Activated CD8-positive, alpha-beta T cell treated with anti-CD3 and anti-CD28 coated beads, Interleukin-2, amount 10 ng/mL, durations not matched to agents 7 days and 5 days (primary cell): ENCODE data around the gene NAGK. TPM values are rescaled to one million over a fixed set of nuclear protein-coding genes. Genes with fewer than 3 reads are reported as not detected.
"Not testable (repeated sequence)": the region's sequence is repeated elsewhere in the genome, so short reads cannot be mapped to it uniquely, and the experiment has no call there.

ENCODE experiments used
- ATAC-seq: fragments of 150-1000 bp; cut with Tn5 transposase; one replicate; pipeline ENCODE4 v1.10.0; 2021; ENCODE audit warnings: moderate library complexity
- CTCF ChIA-PET: fragments of 350-600 bp; sonication (Branson Sonifier 250); formaldehyde crosslinking; loops from one replicate; lab custom pipeline; 2021; ENCODE audit warnings: antibody characterized with exemption; lab: Charles Lee
- POLR2A ChIA-PET: fragments of 350-600 bp; sonication (Branson Sonifier 250); formaldehyde crosslinking; loops from one replicate; lab custom pipeline; 2021; ENCODE audit warnings: antibody characterized with exemption; lab: Charles Lee
- DNase-seq: peaks from one replicate; pipeline ENCODE4 v3.0.0-alpha.2; 2020
- H3K27ac Mint-ChIP-seq: one replicate; pipeline ENCODE4 v1.8.0; 2021; ENCODE audit warnings: mild to moderate bottlenecking, mixed read lengths
- H3K27me3 Mint-ChIP-seq: one replicate; pipeline ENCODE4 v1.8.0; 2021; ENCODE audit warnings: low read depth, mixed read lengths
- H3K36me3 Mint-ChIP-seq: one replicate; pipeline ENCODE4 v1.8.0; 2021; ENCODE audit warnings: low read depth, mixed read lengths
- H3K4me1 Mint-ChIP-seq: one replicate; pipeline ENCODE4 v1.8.0; 2021; ENCODE audit warnings: low read depth, mixed read lengths
- H3K4me3 Mint-ChIP-seq: one replicate; pipeline ENCODE4 v1.8.0; 2021; ENCODE audit warnings: mild to moderate bottlenecking, mixed read lengths
- H3K9me3 Mint-ChIP-seq: one replicate; pipeline ENCODE4 v1.8.0; 2022; ENCODE audit warnings: mixed read lengths; ENCODE audit not compliant: insufficient read depth
- total RNA-seq, 2 experiments: library from RNA; stranded (reverse); gene quantifications; one replicate each; pipeline ENCODE4 v1.2.3, GENCODE V29; 2021

NAGK gene
- total RNA-seq: 10 to 100 TPM; 68.3 to 75.3 TPM

DNA sequence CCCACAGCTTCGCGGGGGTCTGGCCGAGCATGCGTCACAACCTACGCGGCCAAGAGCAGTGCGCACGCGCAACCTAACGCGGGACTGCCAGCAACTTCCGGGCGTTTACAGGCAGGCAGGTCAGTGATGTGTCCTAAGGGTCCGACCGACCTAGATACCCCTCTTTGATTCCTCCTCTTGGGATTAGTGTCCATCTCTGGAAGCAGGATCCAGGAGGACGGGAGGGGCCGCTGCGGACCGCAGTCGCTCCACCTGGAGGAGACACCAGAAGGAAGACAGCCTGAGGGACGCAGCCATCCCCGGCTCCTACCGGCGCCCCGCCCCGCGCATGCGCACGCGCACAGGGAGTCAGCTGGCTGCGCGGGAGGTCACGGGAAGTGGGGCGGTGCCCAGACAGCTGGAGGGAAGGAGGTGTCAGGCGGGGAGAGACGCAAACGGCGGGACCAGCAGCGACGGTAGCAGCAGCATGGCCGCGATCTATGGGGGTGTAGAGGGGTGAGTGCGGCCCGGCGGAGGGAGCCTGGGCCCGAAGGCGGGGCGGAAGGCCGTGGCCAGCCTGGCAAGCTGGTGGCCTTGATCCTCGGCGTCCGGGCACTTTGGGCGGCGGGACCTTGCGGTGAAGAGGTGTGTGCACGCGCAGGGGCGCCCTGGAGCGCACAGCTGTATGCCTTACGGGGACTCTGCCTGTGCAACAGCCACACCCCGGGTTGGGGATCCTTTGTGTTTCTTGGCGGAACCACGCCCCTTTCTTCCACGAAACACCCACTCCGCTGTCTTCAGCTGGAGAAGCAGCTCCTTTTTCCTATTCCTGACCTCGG, at the start of gene NAGK:
Gene NAGK (plus strand): TSS at position 431 of the 818 bp plus-strand sequence. CDS start 36 bp downstream, at position 467.
- no peaks in the 10 kb centered on the region for H3K9me3 Mint-ChIP-seq
- CTCF ChIA-PET: interaction anchor here (1.1 to 6.6 kb wide), 7 partner anchors 31 to 263 kb away, joined by 3 to 56 read pairs (median 5); partner anchors contain the start of genes MCEE, PAIP2B and ZNF638
- peaks cover 56% of the 10 kb centered on the region for H3K4me1 Mint-ChIP-seq
- peak within 1 kb of the TSS; percentile 99 for H3K27ac Mint-ChIP-seq
- peaks cover 30% of the 10 kb centered on the region for H3K36me3 Mint-ChIP-seq
- peak; percentile 97 for DNase-seq
- POLR2A ChIA-PET: interaction anchor here (0.6 to 2.7 kb wide), 20 partner anchors 9 to 775 kb away, joined by 3 to 38 read pairs (median 4); partner anchors contain the start of genes MCEE, MPHOSPH10, PAIP2B and ZNF638
- peak within 1 kb of the TSS; percentile 96 for H3K4me3 Mint-ChIP-seq
- ATAC-seq: peak; percentile 90
- H3K27me3 Mint-ChIP-seq: no peaks in the 10 kb centered on the region

DNA sequence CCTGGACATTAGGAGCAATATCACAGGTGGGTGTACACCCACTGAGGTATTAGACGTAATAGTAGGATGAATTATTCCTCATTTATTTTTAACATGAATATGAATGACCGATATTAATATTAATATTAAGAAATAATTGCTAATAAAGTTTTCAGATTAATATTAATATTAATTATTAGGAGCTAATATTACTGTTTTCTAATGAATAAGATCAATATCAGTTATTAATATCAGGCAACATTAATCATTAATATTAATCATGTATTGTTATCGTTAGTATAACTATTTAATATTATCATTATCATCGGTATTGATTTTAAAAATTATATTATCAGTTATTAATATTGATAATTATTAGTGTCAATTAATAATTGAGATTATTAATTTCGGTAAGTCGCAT, 48.5 kb upstream of the NAGK start:
- POLR2A ChIA-PET: not testable (repeated sequence)

DNA sequence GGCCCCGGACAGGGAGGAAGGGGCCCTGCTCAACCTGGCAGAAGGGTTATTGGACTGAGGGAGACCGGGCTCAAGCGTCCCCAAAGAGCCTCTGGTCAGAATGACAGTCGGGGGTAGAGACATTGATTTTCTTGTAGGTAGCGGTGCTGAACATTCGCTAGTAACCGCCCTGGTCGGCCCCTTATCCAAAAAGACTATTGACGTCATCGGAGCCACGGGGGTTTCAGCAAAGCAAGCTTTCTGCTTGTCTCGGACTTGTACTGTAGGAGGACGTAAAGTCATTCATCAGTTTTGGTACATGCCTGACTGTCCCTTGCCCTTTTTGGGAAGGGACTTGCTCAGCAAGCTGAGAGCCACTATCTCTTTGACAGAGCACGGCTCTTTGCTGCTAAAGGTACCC, 47.1 kb upstream of the NAGK start:
- H3K4me3 Mint-ChIP-seq, POLR2A ChIA-PET, ATAC-seq, H3K36me3 Mint-ChIP-seq, H3K27ac Mint-ChIP-seq, DNase-seq, H3K27me3 Mint-ChIP-seq, H3K4me1 Mint-ChIP-seq, H3K9me3 Mint-ChIP-seq: not testable (repeated sequence)
- CTCF ChIA-PET: interaction anchor here (1.3 kb wide), 1 partner anchor 134 kb away, joined by 3 read pairs; no protein-coding TSS in a partner anchor

More for the DNA sequence above, 48.5 kb upstream of the NAGK start:
- not testable (repeated sequence) for DNase-seq, H3K9me3 Mint-ChIP-seq, H3K27me3 Mint-ChIP-seq, H3K36me3 Mint-ChIP-seq, H3K27ac Mint-ChIP-seq, H3K4me3 Mint-ChIP-seq, ATAC-seq, H3K4me1 Mint-ChIP-seq
- CTCF ChIA-PET: interaction anchor here (1.0 kb wide), 1 partner anchor 19 kb away, joined by 3 read pairs; no protein-coding TSS in a partner anchor

DNA sequence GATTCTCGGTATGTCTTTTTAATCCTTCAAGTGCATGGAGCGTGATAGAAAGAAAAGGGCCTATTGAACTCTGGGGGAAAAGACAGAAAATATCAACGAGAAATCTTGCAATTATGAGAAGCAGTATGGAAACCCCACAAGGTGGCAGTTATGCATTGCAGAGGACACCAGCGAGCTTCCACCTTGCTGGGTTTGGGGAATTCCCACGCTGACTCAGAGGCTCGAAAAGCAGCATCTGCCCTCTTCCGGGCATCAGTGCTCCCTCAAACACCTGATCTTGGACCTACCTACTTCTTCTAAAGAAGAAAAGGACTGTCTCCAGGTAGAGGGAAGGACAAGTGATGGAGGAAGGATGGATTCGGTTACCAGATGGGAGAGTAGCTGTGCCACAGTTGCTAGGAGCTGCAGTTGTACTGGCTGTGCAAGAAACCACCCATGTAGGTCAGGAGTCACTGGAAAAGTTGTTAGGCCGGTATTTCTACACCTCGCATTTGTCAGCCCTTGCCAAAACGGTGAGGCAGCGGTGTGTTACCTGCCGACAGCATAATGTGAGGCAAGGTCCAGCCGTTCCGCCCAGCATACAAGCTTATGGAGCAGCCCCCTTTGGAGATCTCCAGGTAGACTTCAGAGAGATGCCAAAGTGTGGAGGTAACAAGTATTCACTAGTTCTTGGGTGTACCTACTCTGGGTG, 44.8 kb upstream of the NAGK start:
- POLR2A ChIA-PET: interaction anchor here (0.8 kb wide), 1 partner anchor 309 kb away, joined by 3 read pairs; no protein-coding TSS in a partner anchor
- not testable (repeated sequence) for H3K9me3 Mint-ChIP-seq

DNA sequence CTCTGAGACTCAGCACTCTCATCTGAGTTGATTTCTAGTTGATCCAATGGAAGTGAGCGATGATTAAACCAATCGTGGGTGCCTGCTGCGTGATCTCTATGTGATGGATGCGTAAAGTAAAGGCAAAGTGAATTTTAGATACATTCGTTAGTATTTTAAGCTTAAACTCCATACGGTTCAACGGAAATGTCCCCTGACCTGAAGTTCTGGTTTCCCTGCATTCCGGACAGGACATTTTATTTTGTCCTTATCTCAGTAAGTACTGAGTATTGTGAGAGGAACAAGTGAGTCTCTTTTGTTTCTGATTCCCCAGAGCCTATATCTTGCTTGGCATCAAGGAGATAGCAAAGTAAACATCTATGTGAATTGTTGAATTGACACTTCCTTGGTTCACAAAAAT, 32.2 kb upstream of the NAGK start:
- H3K27ac Mint-ChIP-seq, DNase-seq, H3K36me3 Mint-ChIP-seq, POLR2A ChIA-PET, H3K27me3 Mint-ChIP-seq, H3K4me3 Mint-ChIP-seq, ATAC-seq, H3K9me3 Mint-ChIP-seq, CTCF ChIA-PET, H3K4me1 Mint-ChIP-seq: not testable (repeated sequence)

More for the DNA sequence above, 44.8 kb upstream of the NAGK start:
- H3K27me3 Mint-ChIP-seq, H3K36me3 Mint-ChIP-seq, H3K27ac Mint-ChIP-seq, H3K4me1 Mint-ChIP-seq, H3K4me3 Mint-ChIP-seq, ATAC-seq: not testable (repeated sequence)
- CTCF ChIA-PET: interaction anchor here (0.8 to 2.0 kb wide), 5 partner anchors 39 to 487 kb away, joined by 3 to 11 read pairs (median 3); no protein-coding TSS in a partner anchor
- peak; percentile 59 for DNase-seq

- Mint-ChIP-seq H3K4me1 (no peaks in the 10 kb centered on the region), H3K36me3 (no peaks in the 10 kb centered on the region), H3K27me3 (no peaks in the 10 kb centered on the region), H3K9me3 (no peaks in the 10 kb centered on the region), H3K4me3 (no peak overlapping the region), H3K27ac (no peak overlapping the region)
- DNase-seq (no peak), ATAC-seq (no peak)
- CTCF ChIA-PET: no interaction called here
- POLR2A ChIA-PET: no interaction called here
These were observed 26.2 kb upstream of the NAGK start for GRCh38 chr2:71042287-71042686.

DNA sequence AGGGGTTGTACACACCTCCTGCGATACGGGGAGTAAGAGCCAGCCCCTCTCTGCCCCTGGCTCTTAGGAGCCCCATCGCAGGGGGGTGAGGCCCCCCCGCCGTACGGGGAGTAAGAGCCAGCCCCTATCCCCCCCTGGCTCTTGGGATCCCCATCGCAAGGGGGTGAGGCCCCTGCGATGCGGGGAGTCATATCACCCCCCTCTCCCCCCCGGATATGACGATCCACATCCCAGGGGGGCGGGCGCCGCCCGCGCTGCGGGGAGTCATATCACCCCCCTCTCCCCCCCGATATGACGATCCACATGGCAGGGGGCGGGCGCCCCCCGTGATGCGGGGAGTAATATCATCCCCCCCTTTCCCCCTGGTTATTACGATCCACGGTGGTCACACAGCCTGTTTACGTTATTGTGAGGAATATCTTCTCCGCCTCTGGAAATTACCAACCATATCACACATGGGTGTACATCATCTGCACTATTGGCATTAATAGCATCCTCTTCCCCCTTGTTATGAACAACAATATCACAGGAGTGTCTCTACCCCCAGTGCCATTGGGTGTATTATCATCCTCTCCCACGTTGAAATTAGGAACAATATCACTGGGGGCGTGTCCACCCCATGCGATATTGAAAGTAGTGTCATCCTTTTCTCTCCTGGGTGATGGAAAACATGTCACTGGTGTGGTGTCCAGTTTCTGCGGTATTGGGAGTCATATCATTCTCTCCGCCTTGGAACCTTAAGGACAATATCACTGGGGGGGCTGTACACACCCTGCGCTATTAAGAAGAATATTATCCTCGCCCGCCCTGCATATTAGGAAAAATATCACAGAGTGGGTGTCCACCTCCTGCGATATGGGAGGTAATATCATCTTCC, 24.7 kb upstream of the NAGK start:
- no peak overlapping the region for H3K27ac Mint-ChIP-seq
- peak; percentile 45 for DNase-seq
- POLR2A ChIA-PET: no interaction called here
- H3K27me3 Mint-ChIP-seq: no peaks in the 10 kb centered on the region
- no peaks in the 10 kb centered on the region for H3K9me3 Mint-ChIP-seq
- CTCF ChIA-PET: no interaction called here
- no peak overlapping the region for H3K4me3 Mint-ChIP-seq
- no peaks in the 10 kb centered on the region for H3K4me1 Mint-ChIP-seq
- peak; percentile 49 for ATAC-seq
- no peaks in the 10 kb centered on the region for H3K36me3 Mint-ChIP-seq

DNA sequence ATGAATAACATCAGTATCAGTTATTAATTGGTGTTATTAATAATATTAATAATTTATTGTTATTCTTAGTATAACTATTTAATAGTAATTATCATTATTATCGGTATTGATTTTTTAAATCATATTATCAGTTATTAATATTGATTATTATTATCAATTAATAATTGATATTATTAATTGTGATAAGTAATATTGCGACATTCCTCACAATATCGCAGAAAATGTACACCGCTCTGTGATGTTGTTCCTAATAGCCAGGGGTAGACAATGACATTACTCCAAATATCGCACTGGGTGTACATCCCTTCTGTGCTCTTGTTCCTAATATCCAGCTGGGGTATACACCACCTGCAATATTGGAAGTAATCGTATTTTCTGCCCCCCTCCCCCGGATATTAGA, 23.3 kb upstream of the NAGK start:
- Mint-ChIP-seq H3K36me3 (no peaks in the 10 kb centered on the region), H3K9me3 (no peaks in the 10 kb centered on the region), H3K27ac (no peak overlapping the region), H3K4me3 (no peak overlapping the region), H3K4me1 (no peaks in the 10 kb centered on the region), H3K27me3 (no peaks in the 10 kb centered on the region)
- ATAC-seq (no peak), DNase-seq (no peak)
- POLR2A ChIA-PET: no interaction called here
- CTCF ChIA-PET: no interaction called here

GRCh38 chr2:71045865-71046548, 22.4 kb upstream of the NAGK start:
- ATAC-seq (peak; percentile 42), DNase-seq (peak; percentile 44)
- POLR2A ChIA-PET: interaction anchor here (1.7 kb wide), 1 partner anchor 22 kb away, joined by 8 read pairs; the partner anchor contains the start of gene NAGK
- Mint-ChIP-seq H3K27ac (no peak overlapping the region), H3K27me3 (no peaks in the 10 kb centered on the region), H3K4me1 (no peaks in the 10 kb centered on the region), H3K4me3 (no peak overlapping the region), H3K36me3 (no peaks in the 10 kb centered on the region), H3K9me3 (no peaks in the 10 kb centered on the region)
- CTCF ChIA-PET: no interaction called here

- H3K27me3 Mint-ChIP-seq: no peaks in the 10 kb centered on the region
- ChIA-PET CTCF (interaction anchor here (1.1 kb wide), 1 partner anchor 107 kb away, joined by 3 read pairs; no protein-coding TSS in a partner anchor), POLR2A (no interaction called here)
- no peaks in the 10 kb centered on the region for H3K36me3 Mint-ChIP-seq
- no peaks in the 10 kb centered on the region for H3K9me3 Mint-ChIP-seq
- DNase-seq (no peak), ATAC-seq (no peak)
- H3K27ac Mint-ChIP-seq: no peak overlapping the region
- H3K4me1 Mint-ChIP-seq: no peaks in the 10 kb centered on the region
- no peak overlapping the region for H3K4me3 Mint-ChIP-seq
These were observed 20.4 kb upstream of the NAGK start for GRCh38 chr2:71048096-71048495.
